IMR-90 (cell line): Measurements from ENCODE around the gene LINC01488.

Experiments
- CEBPB ChIP-seq: IDR thresholded peaks from 2 replicates; pipeline ENCODE4 v1.6.1; 2012; ENCODE audit warnings: low read depth, low read length, improper control_type of control experiment
- CTCF ChIP-seq: conservative IDR thresholded peaks from 2 replicates; pipeline ENCODE4 v1.5.1; 2012; ENCODE audit warnings: mild to moderate bottlenecking, low read depth, low read length, improper control_type of control experiment
- FOS ChIP-seq: fragments of 150-350 bp; IDR thresholded peaks from 2 replicates; pipeline ENCODE4 v1.6.1; 2016; ENCODE audit warnings: low read depth, low read length
- MAZ ChIP-seq: IDR thresholded peaks from 2 replicates; pipeline ENCODE4 v1.6.1; 2012; ENCODE audit warnings: low read depth, mild to moderate bottlenecking, low read length, improper control_type of control experiment, moderate library complexity, borderline replicate concordance
- MXI1 ChIP-seq: IDR thresholded peaks from 2 replicates; pipeline ENCODE4 v1.6.1; 2012; ENCODE audit warnings: low read depth, mild to moderate bottlenecking, low read length, moderate library complexity, borderline replicate concordance
- POLR2A ChIP-seq: IDR thresholded peaks from 2 replicates; pipeline ENCODE4 v1.6.1; 2012; ENCODE audit warnings: mild to moderate bottlenecking, low read depth, low read length
- RCOR1 ChIP-seq: IDR thresholded peaks from 2 replicates; pipeline ENCODE4 v1.6.1; 2012; ENCODE audit warnings: mild to moderate bottlenecking, low read length, improper control_type of control experiment; ENCODE audit not compliant: insufficient replicate concordance
- RFX5 ChIP-seq: IDR thresholded peaks from 2 replicates; pipeline ENCODE4 v1.8.0; 2012; ENCODE audit warnings: low read depth, mild to moderate bottlenecking, low read length, moderate library complexity
- SMC3 ChIP-seq: fragments of 150-350 bp; IDR thresholded peaks from 2 replicates; pipeline ENCODE4 v1.6.1; 2016; ENCODE audit warnings: low read depth, mild to moderate bottlenecking, antibody characterized with exemption, low read length, moderate library complexity
- USF2 ChIP-seq: fragments of 150-350 bp; IDR thresholded peaks from 2 replicates; pipeline ENCODE4 v1.6.1; 2017; ENCODE audit warnings: mild to moderate bottlenecking, antibody characterized with exemption, low read length, low read depth

GRCh38 chr11:69504576-69505335, 23.3 kb downstream of the LINC01488 start:
- no peak for TF ChIP-seq CTCF
- TF ChIP-seq USF2 = no peak
- no peak for TF ChIP-seq POLR2A
- TF ChIP-seq CEBPB = no peak
- no peak for TF ChIP-seq FOS
- no peak for TF ChIP-seq RCOR1
- no peak for TF ChIP-seq MXI1
- TF ChIP-seq MAZ = no peak
- TF ChIP-seq RFX5 = no peak
- TF ChIP-seq SMC3 = no peak
